ENCODE results near the gene NMNAT2. TPM values are rescaled to one million over a fixed set of nuclear protein-coding genes. Genes with fewer than 3 reads are reported as not detected.

NMNAT2 gene
- total RNA-seq, 1 donor from 2014 or later, result 0.62 TPM

DNA sequence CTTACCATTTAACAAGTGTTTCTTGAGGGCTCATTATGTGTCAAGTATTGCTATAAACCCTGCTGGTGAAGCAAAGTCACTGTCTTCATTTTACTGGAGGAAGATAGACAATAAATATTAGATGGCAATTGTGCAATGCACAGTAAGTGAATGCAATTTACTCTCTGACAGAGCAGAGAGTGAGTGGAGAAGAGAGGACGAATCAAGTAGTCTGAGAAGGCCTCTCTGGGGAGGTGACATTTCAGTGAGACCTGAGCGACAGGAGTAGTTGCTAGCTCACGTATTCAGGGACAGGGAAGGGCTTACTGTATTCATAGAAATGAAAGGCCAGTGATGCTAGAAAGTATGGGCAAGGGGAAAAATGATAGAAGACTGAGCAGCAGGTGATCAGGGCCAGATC lies 1.2 kb upstream of the NMNAT2 start:
- Histone ChIP-seq H3K9me3 (no peaks in the 10 kb centered on the region), H3K36me3 (no peaks in the 10 kb centered on the region), H3K27me3 (ENCODE audit: low read depth) (peaks cover 60% of the 10 kb centered on the region), H3K4me3 (no peak overlapping the region), H3K27ac (no peak overlapping the region), H3K4me1 (peaks cover 23% of the 10 kb centered on the region)
- ATAC-seq, result no peak
- no peak for TF ChIP-seq CTCF (IDR thresholded peaks at IDR 0.05)
- DNase-seq, result no peak
- intact Hi-C loops (cut with DNase I), result no loop called here

DNA sequence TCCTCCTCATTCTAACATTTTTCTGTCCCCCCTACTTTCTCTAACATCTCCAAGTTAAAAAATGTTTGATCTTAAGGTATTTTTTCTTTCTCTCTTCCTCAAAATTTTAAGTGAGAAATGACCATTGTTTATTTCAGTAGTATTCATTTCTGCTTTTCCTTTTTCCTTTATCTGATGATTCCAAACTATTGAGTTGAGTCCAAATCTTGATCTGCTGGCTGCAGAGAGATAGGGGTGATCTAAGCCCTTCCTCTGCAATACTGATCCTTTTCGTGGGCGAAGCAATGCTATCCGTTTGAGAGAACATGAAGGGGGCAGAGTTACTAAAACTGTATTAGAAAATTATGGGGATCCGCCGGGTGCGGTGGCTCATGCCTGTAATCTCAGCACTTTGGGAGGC lies 516 bp upstream of the NMNAT2 start:
- no peak overlapping the region for H3K4me3 ChIP-seq

GRCh38 chr1:183416850-183417771 lies 1.1 kb downstream of the NMNAT2 start:
- no peak for TF ChIP-seq CTCF (IDR thresholded peaks at IDR 0.05)
- H3K9me3 ChIP-seq, result no peaks in the 10 kb centered on the region
- no peak overlapping the region for H3K27ac ChIP-seq
- H3K27me3 ChIP-seq (ENCODE audit: low read depth), result peaks cover 62% of the 10 kb centered on the region
- peaks cover 23% of the 10 kb centered on the region for H3K4me1 ChIP-seq
- peak overlapping the region; percentile 27 for H3K4me3 ChIP-seq
- intact Hi-C loops (cut with DNase I), result no loop called here
- peak; percentile 90 to 93 for ATAC-seq
- H3K36me3 ChIP-seq, result no peaks in the 10 kb centered on the region
- DNase-seq, result peak; percentile 70

More for the DNA sequence above, 516 bp upstream of the NMNAT2 start:
- Histone ChIP-seq H3K4me1 (peaks cover 23% of the 10 kb centered on the region), H3K27ac (no peak overlapping the region), H3K9me3 (no peaks in the 10 kb centered on the region), H3K36me3 (no peaks in the 10 kb centered on the region), H3K27me3 (ENCODE audit: low read depth) (peaks cover 62% of the 10 kb centered on the region)
- intact Hi-C loops (cut with DNase I), result no loop called here
- TF ChIP-seq CTCF (IDR thresholded peaks at IDR 0.05), result no peak
- no peak for DNase-seq
- no peak for ATAC-seq

GRCh38 chr1:183414365-183414764 lies 3.8 kb downstream of the NMNAT2 start:
- no peak overlapping the region for H3K27ac ChIP-seq
- peaks cover 23% of the 10 kb centered on the region for H3K4me1 ChIP-seq
- H3K36me3 ChIP-seq, result no peaks in the 10 kb centered on the region
- no peak overlapping the region for H3K4me3 ChIP-seq
- no peak for ATAC-seq
- peaks cover 38% of the 10 kb centered on the region for H3K27me3 ChIP-seq (ENCODE audit: low read depth)
- intact Hi-C loops (cut with DNase I), result no loop called here
- H3K9me3 ChIP-seq, result no peaks in the 10 kb centered on the region
- TF ChIP-seq CTCF (IDR thresholded peaks at IDR 0.05), result no peak
- no peak for DNase-seq

GRCh38 chr1:183411091-183411490 lies 7.1 kb downstream of the NMNAT2 start:
- Histone ChIP-seq H3K36me3 (no peaks in the 10 kb centered on the region), H3K4me3 (no peak overlapping the region), H3K9me3 (no peaks in the 10 kb centered on the region), H3K27ac (no peak overlapping the region), H3K4me1 (no peaks in the 10 kb centered on the region), H3K27me3 (ENCODE audit: low read depth) (peaks cover 6% of the 10 kb centered on the region)
- TF ChIP-seq CTCF (IDR thresholded peaks at IDR 0.05), result no peak
- intact Hi-C loops (cut with DNase I), result no loop called here
- no peak for ATAC-seq
- no peak for DNase-seq

All from lower lobe of right lung (tissue), 2 donors.